HG03558 (cell line): Measurements from ENCODE around the gene PNKD.

Experiments
- ATAC-seq: cut with Tn5 transposase; IDR thresholded peaks from one replicate; pipeline ENCODE4 v1.9.1; 2021; ENCODE audit warnings: moderate number of reproducible peaks; ENCODE audit not compliant: unreplicated experiment; ENCODE audit errors: extremely low read depth

The PNKD gene

GRCh38 chr2:218269900-218270720 is at the start of gene PNKD, which contains the start of gene AAMP:
TSS of gene PNKD (plus strand) at chr2:218270519. CDS start at chr2:218270536, 17 bp downstream.
TSS of gene AAMP (minus strand) at chr2:218270137. CDS start at chr2:218270086, 51 bp downstream.
- peak; percentile 85 for ATAC-seq

- ATAC-seq, result no peak
Observed at GRCh38 chr2:218221000-218221399, 49.3 kb upstream of the PNKD start.

- no peak for ATAC-seq
Observed at GRCh38 chr2:218223046-218223445, 47.3 kb upstream of the PNKD start.

- ATAC-seq, result no peak
Observed at GRCh38 chr2:218224186-218224585, 46.1 kb upstream of the PNKD start.

- no peak for ATAC-seq
Observed at GRCh38 chr2:218226903-218227302, 43.4 kb upstream of the PNKD start.

- no peak for ATAC-seq
Observed at GRCh38 chr2:218228366-218229090, 41.8 kb upstream of the PNKD start.

- peak; percentile 84 for ATAC-seq
Observed at GRCh38 chr2:218229239-218229638, 41.1 kb upstream of the PNKD start.

GRCh38 chr2:218229851-218230250 is 40.5 kb upstream of the PNKD start:
- no peak for ATAC-seq

- peak; percentile 50 for ATAC-seq
Observed at GRCh38 chr2:218230882-218231281, 39.4 kb upstream of the PNKD start.

- ATAC-seq, result no peak
Observed at GRCh38 chr2:218233543-218233942, 36.8 kb upstream of the PNKD start.

- no peak for ATAC-seq
Observed at GRCh38 chr2:218234521-218234920, 35.8 kb upstream of the PNKD start.

- no peak for ATAC-seq
Observed at GRCh38 chr2:218235017-218235416, 35.3 kb upstream of the PNKD start.

GRCh38 chr2:218236829-218237228 is 33.5 kb upstream of the PNKD start:
- ATAC-seq, result no peak

- ATAC-seq, result no peak
Observed at GRCh38 chr2:218238887-218239286, 31.4 kb upstream of the PNKD start.

GRCh38 chr2:218244204-218244603 is 26.1 kb upstream of the PNKD start:
- ATAC-seq, result no peak

GRCh38 chr2:218244665-218245064 is 25.7 kb upstream of the PNKD start:
- ATAC-seq, result no peak

GRCh38 chr2:218245214-218245613 is 25.1 kb upstream of the PNKD start:
- ATAC-seq, result no peak

- ATAC-seq, result no peak
Observed at GRCh38 chr2:218249691-218250090, 20.6 kb upstream of the PNKD start.

GRCh38 chr2:218252509-218253231 is 17.6 kb upstream of the PNKD start:
- no peak for ATAC-seq

- no peak for ATAC-seq
Observed at GRCh38 chr2:218253232-218253625, 17.1 kb upstream of the PNKD start.

- ATAC-seq, result no peak
Observed at GRCh38 chr2:218255446-218255845, 14.9 kb upstream of the PNKD start.
